SK-N-SH (cell line): ENCODE data around the gene CYP2D6. TPM values are rescaled to one million over a fixed set of nuclear protein-coding genes. Genes with fewer than 3 reads are reported as not detected.

Experiments
- CTCF ChIA-PET: fragments of 300-600, 350-600 bp; formaldehyde crosslinking; extraction: SDS; loops from one replicate; lab custom pipeline; 2021; lab: Yijun Ruan, JAX
- POLR2A ChIA-PET: fragments of 350-600 bp; sonication (Branson Sonifier 250); formaldehyde crosslinking; extraction: SDS; loops from one replicate; lab custom pipeline; 2020; ENCODE audit warnings: antibody characterized with exemption, inconsistent platforms; lab: Yijun Ruan, JAX
- DNase-seq: peaks from one replicate; pipeline ENCODE4 v3.0.0; 2012
- H2AFZ ChIP-seq: fragments of 200-600 bp; sonication (generic); 2 replicates; pipeline ENCODE4 v1.8.1; 2016; ENCODE audit warnings: antibody characterized with exemption, mild to moderate bottlenecking, low read depth
- H3F3A ChIP-seq: fragments of 200-600 bp; sonication (generic); replicated peaks from 2 replicates; pipeline ENCODE3; 2016; ENCODE audit warnings: antibody characterized with exemption, mild to moderate bottlenecking; ENCODE audit not compliant: insufficient read depth
- H3K27ac ChIP-seq, 2 experiments: fragments of 200-500 bp in 1 of 2; fragments of 200-600 bp in 1 of 2; sonication (Bioruptor generic) in 1 of 2; sonication (generic), shearing (Covaris generic) in 1 of 2; 2 replicates each; pipeline versions ENCODE4 v1.5.1 to v1.6.1; 2014 to 2016; ENCODE audit warnings: low read depth in 2 of 2, inconsistent platforms in 1 of 2, low read length in 1 of 2, mild to moderate bottlenecking in 1 of 2, mixed read lengths in 1 of 2
- H3K27me3 ChIP-seq: fragments of 200-600 bp; sonication (generic), shearing (Covaris generic); 2 replicates; pipeline ENCODE4 v1.6.1; 2016; ENCODE audit warnings: mixed run types; ENCODE audit not compliant: insufficient read depth
- H3K36me3 ChIP-seq, 2 experiments: fragments of 200-500 bp in 1 of 2; fragments of 200-600 bp in 1 of 2; sonication (Bioruptor generic) in 1 of 2; sonication (generic) in 1 of 2; replicated peaks in 1 of 2; 2 replicates each; pipeline versions ENCODE3 to v1.5.1; 2014 to 2016; ENCODE audit warnings: low read length in 1 of 2, mild to moderate bottlenecking in 1 of 2; ENCODE audit not compliant: insufficient read depth in 2 of 2, control insufficient read depth in 1 of 2
- H3K4me1 ChIP-seq, 2 experiments: fragments of 200-500 bp in 1 of 2; fragments of 200-600 bp in 1 of 2; sonication (Bioruptor generic) in 1 of 2; sonication (generic), shearing (Covaris generic) in 1 of 2; 2 replicates each; pipeline versions ENCODE4 v1.5.1 to v1.6.1; 2014 to 2016; ENCODE audit warnings: low read depth in 1 of 2, low read length in 1 of 2, mixed run types in 1 of 2; ENCODE audit not compliant: insufficient read depth in 2 of 2, control insufficient read depth in 1 of 2
- H3K4me2 ChIP-seq: fragments of 200-600 bp; sonication (generic), shearing (Covaris generic); 2 replicates; pipeline ENCODE4 v1.6.1; 2017; ENCODE audit warnings: mixed run types
- H3K4me3 ChIP-seq, 2 experiments: fragments of 200-500 bp in 1 of 2; fragments of 200-600 bp in 1 of 2; sonication (Bioruptor generic) in 1 of 2; sonication (generic), shearing (Covaris generic) in 1 of 2; 2 replicates each; pipeline versions ENCODE4 v1.5.1 to v1.8.1; 2014 to 2016; ENCODE audit warnings: low read depth in 2 of 2, inconsistent platforms in 1 of 2, low read length in 1 of 2, mild to moderate bottlenecking in 1 of 2, mixed read lengths in 1 of 2, moderate library complexity in 1 of 2
- H3K79me2 ChIP-seq: fragments of 200-600 bp; sonication (generic); 2 replicates; pipeline ENCODE4 v1.8.1; 2017; ENCODE audit warnings: mild to moderate bottlenecking; ENCODE audit not compliant: insufficient read depth
- H3K9ac ChIP-seq: fragments of 200-600 bp; sonication (generic); 2 replicates; pipeline ENCODE4 v1.6.1; 2017; ENCODE audit warnings: mixed run types
- H3K9me2 ChIP-seq: fragments of 200-600 bp; sonication (generic); 2 replicates; pipeline ENCODE4 v1.6.1; 2017; ENCODE audit warnings: mixed run types
- H3K9me3 ChIP-seq: fragments of 200-600 bp; sonication (generic); 2 replicates; pipeline ENCODE4 v1.6.1; 2017; ENCODE audit warnings: mixed run types, mild to moderate bottlenecking, moderate library complexity
- H4K20me1 ChIP-seq: fragments of 200-600 bp; sonication (generic); 2 replicates; pipeline ENCODE4 v1.6.1; 2017; ENCODE audit warnings: mild to moderate bottlenecking, mixed run types; ENCODE audit not compliant: insufficient read depth
- ELF1 ChIP-seq: IDR thresholded peaks from 2 replicates; pipeline ENCODE4 v1.4.0; 2012
- FOXJ3 ChIP-seq: sonication (generic); formaldehyde crosslinking; IDR thresholded peaks from 2 replicates; pipeline ENCODE4 v1.5.1; 2020; ENCODE audit warnings: mild to moderate bottlenecking, missing genetic modification reagents
- GATA2 ChIP-seq: sonication (generic); formaldehyde crosslinking; IDR thresholded peaks from 2 replicates; pipeline ENCODE4 v1.5.0; 2020; ENCODE audit warnings: mild to moderate bottlenecking, missing genetic modification reagents
- MEF2A ChIP-seq: IDR thresholded peaks from 2 replicates; pipeline ENCODE4 v1.4.0; 2012; ENCODE audit warnings: low read depth, borderline replicate concordance
- MXI1 ChIP-seq: IDR thresholded peaks from 2 replicates; pipeline ENCODE4 v1.6.1; 2012; ENCODE audit warnings: mild to moderate bottlenecking, low read depth, low read length, improper control_type of control experiment
- NRF1 ChIP-seq: IDR thresholded peaks from 2 replicates; pipeline ENCODE4 v1.6.1; 2012; ENCODE audit warnings: low read depth, mild to moderate bottlenecking, low read length
- POLR2AphosphoS5 ChIP-seq: IDR thresholded peaks from 2 replicates; pipeline ENCODE4 v1.6.1; 2012; ENCODE audit warnings: low read depth, low read length
- RCOR1 ChIP-seq: fragments of 150-350 bp; IDR thresholded peaks from 2 replicates; pipeline ENCODE4 v1.6.1; 2017; ENCODE audit warnings: antibody characterized with exemption, low read length
- RXRA ChIP-seq: IDR thresholded peaks from 2 replicates; pipeline ENCODE4 v1.4.0; 2012; ENCODE audit warnings: low read depth, mild to moderate bottlenecking, borderline replicate concordance
- SIN3A ChIP-seq: IDR thresholded peaks from 2 replicates; pipeline ENCODE4 v1.6.1; 2012; ENCODE audit warnings: low read depth, mild to moderate bottlenecking, low read length, moderate library complexity, borderline replicate concordance
- SMC3 ChIP-seq: IDR thresholded peaks from 2 replicates; pipeline ENCODE4 v1.6.1; 2012; ENCODE audit warnings: low read depth, low read length, improper control_type of control experiment
- TAF1 ChIP-seq: IDR thresholded peaks from 2 replicates; pipeline ENCODE4 v1.6.1; 2012; ENCODE audit warnings: low read depth, mild to moderate bottlenecking, low read length, moderate library complexity, borderline replicate concordance
- TCF12 ChIP-seq: IDR thresholded peaks from 2 replicates; pipeline ENCODE4 v1.4.0; 2012
- WGBS: methylation state at CpG from one replicate; pipeline ENCODE4 v1.1.6; 2017; ENCODE audit warnings: low lambda C conversion rate; 5-methylcytosine and 5-hydroxymethylcytosine counted together
- polyA plus RNA-seq, 3 experiments: library from polyadenylated mRNA; depleted of rRNA; stranded (reverse); fragments of >200 nt; gene quantifications; 2 replicates each; pipeline ENCODE4 v1.2.3, GENCODE V29; 2012
- TF ChIP-seq, protein P1 (sequence below): IDR thresholded peaks from 2 replicates; pipeline ENCODE4 v1.4.0; 2012; ENCODE audit warnings: low read depth, borderline replicate concordance
- TF ChIP-seq, protein P2 (sequence below): IDR thresholded peaks from 2 replicates; pipeline ENCODE4; 2012
- TF ChIP-seq, protein P3 (sequence below): fragments of 150-350 bp; IDR thresholded peaks from 2 replicates; pipeline ENCODE4 v1.6.1; 2017; ENCODE audit warnings: antibody characterized with exemption, low read length, low read depth, borderline replicate concordance
- TF ChIP-seq, protein P4 (sequence below): fragments of 150-350 bp; IDR thresholded peaks from 2 replicates; pipeline ENCODE4 v1.6.1; 2016; ENCODE audit warnings: mild to moderate bottlenecking, low read depth, low read length
- TF ChIP-seq, protein P5 (sequence below): IDR thresholded peaks from 2 replicates; pipeline ENCODE4 v1.4.0; 2012; ENCODE audit warnings: low read depth

CYP2D6 gene
- polyA plus RNA-seq, 1 of the 3 experiments (the other 2 are of a cell fraction): 0.26 TPM

DNA sequence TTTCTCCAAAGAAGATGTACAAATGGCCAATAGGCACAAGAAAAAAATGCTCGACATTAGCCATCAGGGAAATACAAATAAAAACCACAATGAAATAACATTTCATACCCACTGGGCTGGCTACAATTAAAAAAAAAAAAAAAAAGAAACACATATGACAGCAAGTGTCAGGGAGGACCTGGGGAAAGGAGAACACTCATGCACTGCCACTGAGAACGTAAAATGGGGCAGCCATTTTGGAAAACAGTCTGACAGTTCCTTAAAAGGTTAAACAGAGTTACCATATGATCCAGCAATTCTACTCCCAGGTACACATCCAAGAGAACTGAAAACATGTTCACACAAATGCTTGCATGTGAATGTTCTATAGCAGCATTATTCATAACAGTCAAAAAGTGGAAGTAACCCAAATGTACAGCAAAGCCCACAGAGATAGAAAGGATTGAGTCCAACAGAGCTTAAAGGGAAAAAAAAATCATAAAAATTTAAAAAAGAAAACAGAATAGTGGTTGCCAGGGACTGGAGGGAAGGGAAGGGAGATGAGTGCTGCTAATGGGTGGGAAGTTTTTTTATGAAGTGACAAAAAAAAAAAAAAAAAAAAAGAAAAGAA lies 48.4 kb upstream of the CYP2D6 start:
- no peak overlapping the region for H3K4me2 ChIP-seq
- no peak for DNase-seq
- H3K9ac ChIP-seq: no peak overlapping the region
- H2AFZ ChIP-seq: no peak overlapping the region
- H3K36me3 ChIP-seq: peaks cover 0 to 3% of the 10 kb centered on the region in 2 experiments
- no peaks in the 10 kb centered on the region for H3K9me2 ChIP-seq
- no peaks in the 10 kb centered on the region for H3F3A ChIP-seq
- no peaks in the 10 kb centered on the region; a peak in 1 of 4 replicates for H3K4me1 ChIP-seq
- H3K27me3 ChIP-seq: no peaks in the 10 kb centered on the region
- H3K27ac ChIP-seq: 0 out of 4 replicates have a peak overlapping the region, but pooled peaks of 1 of the 2 experiments have one; percentile 28
- 100% methylated on average over 2 of the region's 2 CpGs for WGBS
- TF ChIP-seq, protein P1, sequence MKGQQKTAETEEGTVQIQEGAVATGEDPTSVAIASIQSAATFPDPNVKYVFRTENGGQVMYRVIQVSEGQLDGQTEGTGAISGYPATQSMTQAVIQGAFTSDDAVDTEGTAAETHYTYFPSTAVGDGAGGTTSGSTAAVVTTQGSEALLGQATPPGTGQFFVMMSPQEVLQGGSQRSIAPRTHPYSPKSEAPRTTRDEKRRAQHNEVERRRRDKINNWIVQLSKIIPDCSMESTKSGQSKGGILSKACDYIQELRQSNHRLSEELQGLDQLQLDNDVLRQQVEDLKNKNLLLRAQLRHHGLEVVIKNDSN: no peak
- no peak for TF ChIP-seq MEF2A
- no peak for TF ChIP-seq FOXJ3 (CRISPR knock-in tag)
- TF ChIP-seq RCOR1: no peak
- TF ChIP-seq SMC3: no peak
- no peak for TF ChIP-seq GATA2 (CRISPR knock-in tag)
- TF ChIP-seq, protein P2, sequence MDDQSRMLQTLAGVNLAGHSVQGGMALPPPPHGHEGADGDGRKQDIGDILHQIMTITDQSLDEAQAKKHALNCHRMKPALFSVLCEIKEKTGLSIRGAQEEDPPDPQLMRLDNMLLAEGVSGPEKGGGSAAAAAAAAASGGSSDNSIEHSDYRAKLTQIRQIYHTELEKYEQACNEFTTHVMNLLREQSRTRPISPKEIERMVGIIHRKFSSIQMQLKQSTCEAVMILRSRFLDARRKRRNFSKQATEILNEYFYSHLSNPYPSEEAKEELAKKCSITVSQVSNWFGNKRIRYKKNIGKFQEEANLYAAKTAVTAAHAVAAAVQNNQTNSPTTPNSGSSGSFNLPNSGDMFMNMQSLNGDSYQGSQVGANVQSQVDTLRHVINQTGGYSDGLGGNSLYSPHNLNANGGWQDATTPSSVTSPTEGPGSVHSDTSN: no peak
- no peak for TF ChIP-seq ELF1
- TF ChIP-seq, protein P3, sequence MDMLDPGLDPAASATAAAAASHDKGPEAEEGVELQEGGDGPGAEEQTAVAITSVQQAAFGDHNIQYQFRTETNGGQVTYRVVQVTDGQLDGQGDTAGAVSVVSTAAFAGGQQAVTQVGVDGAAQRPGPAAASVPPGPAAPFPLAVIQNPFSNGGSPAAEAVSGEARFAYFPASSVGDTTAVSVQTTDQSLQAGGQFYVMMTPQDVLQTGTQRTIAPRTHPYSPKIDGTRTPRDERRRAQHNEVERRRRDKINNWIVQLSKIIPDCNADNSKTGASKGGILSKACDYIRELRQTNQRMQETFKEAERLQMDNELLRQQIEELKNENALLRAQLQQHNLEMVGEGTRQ: no peak
- TF ChIP-seq MXI1: no peak
- TF ChIP-seq SIN3A: no peak
- no peak for TF ChIP-seq TAF1
- TF ChIP-seq, all 33 proteins: peak for 0
- Histone ChIP-seq H3K79me2 (peaks cover 6% of the 10 kb centered on the region; the same call in 1 of the 2 replicates), H3K4me3 (no peak overlapping the region), H3K9me3 (no peaks in the 10 kb centered on the region), H4K20me1 (peaks cover 53% of the 10 kb centered on the region)
- ChIA-PET CTCF (interaction anchor here (2.5 kb wide), 1 partner anchor 9 kb away, joined by 6 read pairs; no protein-coding TSS in a partner anchor), POLR2A (no interaction called here)

DNA sequence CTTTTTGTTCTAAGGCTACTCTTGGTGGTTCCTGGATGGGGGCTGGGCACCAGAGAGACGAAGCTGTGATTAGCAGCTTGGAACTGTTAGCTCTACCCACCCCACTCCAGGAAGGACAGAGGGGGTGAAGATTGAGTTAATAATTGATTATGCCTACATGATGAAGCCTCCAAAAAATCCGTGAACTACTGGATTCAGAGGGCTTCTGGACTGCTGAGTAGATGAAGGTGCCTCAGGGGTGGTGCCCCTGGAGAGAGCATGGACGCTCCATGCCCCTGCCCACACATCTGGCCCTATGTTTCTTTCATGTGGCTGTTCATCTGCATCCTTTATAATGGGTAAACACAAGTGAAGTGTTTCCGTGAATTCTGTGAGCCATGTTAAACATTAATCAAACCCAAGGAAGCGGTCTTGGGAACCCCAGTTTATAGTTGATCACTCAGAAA lies 47.3 kb upstream of the CYP2D6 start:
- H3K27me3 ChIP-seq: no peaks in the 10 kb centered on the region
- H3K4me3 ChIP-seq: no peak overlapping the region
- no peak overlapping the region for H3K4me2 ChIP-seq
- H3K9ac ChIP-seq: no peak overlapping the region
- peaks cover 0 to 6% of the 10 kb centered on the region in 2 experiments; a peak in 3 of 4 replicates for H3K4me1 ChIP-seq
- H3K9me2 ChIP-seq: no peaks in the 10 kb centered on the region
- peaks cover 0 to 3% of the 10 kb centered on the region in 2 experiments for H3K36me3 ChIP-seq
- H3K79me2 ChIP-seq: peaks cover 6% of the 10 kb centered on the region; the same call in 1 of the 2 replicates
- POLR2A ChIA-PET: no interaction called here
- 91% methylated on average over 5 of the region's 5 CpGs for WGBS
- H2AFZ ChIP-seq: no peak overlapping the region
- no peaks in the 10 kb centered on the region for H3K9me3 ChIP-seq
- H3F3A ChIP-seq: no peaks in the 10 kb centered on the region
- CTCF ChIA-PET: no interaction called here
- H4K20me1 ChIP-seq: peaks cover 53% of the 10 kb centered on the region
- DNase-seq: no peak
- no peak overlapping the region for H3K27ac ChIP-seq
- TF ChIP-seq TAF1 (no peak), SMC3 (no peak), RCOR1 (no peak), POLR2AphosphoS5 (no peak), SIN3A (no peak), TCF12 (no peak), RXRA (no peak), NRF1 (no peak), FOXJ3 (CRISPR knock-in tag) (no peak), MEF2A (no peak)
- TF ChIP-seq, protein P4, sequence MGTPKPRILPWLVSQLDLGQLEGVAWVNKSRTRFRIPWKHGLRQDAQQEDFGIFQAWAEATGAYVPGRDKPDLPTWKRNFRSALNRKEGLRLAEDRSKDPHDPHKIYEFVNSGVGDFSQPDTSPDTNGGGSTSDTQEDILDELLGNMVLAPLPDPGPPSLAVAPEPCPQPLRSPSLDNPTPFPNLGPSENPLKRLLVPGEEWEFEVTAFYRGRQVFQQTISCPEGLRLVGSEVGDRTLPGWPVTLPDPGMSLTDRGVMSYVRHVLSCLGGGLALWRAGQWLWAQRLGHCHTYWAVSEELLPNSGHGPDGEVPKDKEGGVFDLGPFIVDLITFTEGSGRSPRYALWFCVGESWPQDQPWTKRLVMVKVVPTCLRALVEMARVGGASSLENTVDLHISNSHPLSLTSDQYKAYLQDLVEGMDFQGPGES: no peak
- TF ChIP-seq, protein P2: no peak
- TF ChIP-seq, protein P5, sequence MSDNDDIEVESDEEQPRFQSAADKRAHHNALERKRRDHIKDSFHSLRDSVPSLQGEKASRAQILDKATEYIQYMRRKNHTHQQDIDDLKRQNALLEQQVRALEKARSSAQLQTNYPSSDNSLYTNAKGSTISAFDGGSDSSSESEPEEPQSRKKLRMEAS: no peak
- TF ChIP-seq, protein P3: no peak
